Measurements from ENCODE around the gene TXNDC12. TPM values are rescaled to one million over a fixed set of nuclear protein-coding genes. Genes with fewer than 3 reads are reported as not detected.

Gene TXNDC12
- total and polyA plus RNA-seq, 2 donors (not counting 1 experiment from before 2014, with no cell fraction given) = 12.6 to 38.9 TPM

DNA sequence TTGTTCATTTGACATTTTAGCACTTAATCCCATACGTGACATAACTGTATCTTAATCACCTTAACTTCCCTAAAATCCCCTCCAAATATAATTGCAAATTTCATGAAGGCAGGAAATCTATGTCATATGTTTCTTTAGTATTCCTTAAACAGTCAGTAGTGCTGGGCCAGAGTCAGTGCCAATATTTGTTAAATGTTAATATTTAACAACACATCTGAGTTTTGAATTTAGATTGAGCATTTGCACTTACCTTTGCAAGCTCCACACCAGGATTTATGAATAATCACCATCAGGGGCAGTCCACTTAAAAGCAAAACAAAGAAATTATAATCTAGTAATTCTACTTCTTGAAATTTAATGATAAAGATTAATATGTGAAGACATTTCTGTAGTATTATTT lies 26.7 kb downstream of the TXNDC12 start:
- intact Hi-C loops (cut with micrococcal nuclease) = no loop called here
- no peaks in the 10 kb centered on the region for H3K9me3 Mint-ChIP-seq (ENCODE audit: insufficient read depth)
- POLR2A ChIA-PET = no interaction called here
- CTCF ChIA-PET = no interaction called here
- no CpG with 5 or more reads among the region's 1 CpG for WGBS (ENCODE audit: insufficient coverage)
- Histone ChIP-seq H3K9me3 (ENCODE audit: control extremely low read depth in 1 of 3, control insufficient read depth in 2 of 3, insufficient read depth in 1 of 3, low read length in 2 of 3) (no peaks in the 10 kb centered on the region), H3K27ac (ENCODE audit: low read length in 2 of 2) (no peak overlapping the region), H3K27me3 (replicated peaks in 1 of 4; ENCODE audit: control extremely low read depth in 1 of 4, control insufficient read depth in 3 of 4, insufficient read depth in 4 of 4, low read length in 3 of 4) (no peaks in the 10 kb centered on the region), H3K79me2 (ENCODE audit: control insufficient read depth, insufficient read depth, low read length) (peaks cover 23% of the 10 kb centered on the region), H3K36me3 (replicated peaks in 1 of 2; ENCODE audit: control extremely low read depth in 1 of 2, control insufficient read depth in 1 of 2, extremely low read depth in 1 of 2, insufficient read depth in 2 of 2, low read length in 1 of 2) (peaks cover 12 to 30% of the 10 kb centered on the region in 2 experiments), H4K20me1 (ENCODE audit: control insufficient read depth, insufficient read depth, low read length, poor library complexity, severe bottlenecking) (peaks cover 26% of the 10 kb centered on the region), H3K4me3 (ENCODE audit: control extremely low read depth in 1 of 5, extremely low read depth in 1 of 5, insufficient read depth in 1 of 5, low read depth in 2 of 5, low read length in 4 of 5) (no peak overlapping the region), H3K9ac (ENCODE audit: low read length) (no peak overlapping the region), H2AFZ (ENCODE audit: insufficient read depth, low read depth, low read length, poor library complexity, severe bottlenecking) (no peak overlapping the region), H3K4me1 (ENCODE audit: control insufficient read depth in 2 of 2, insufficient read depth in 2 of 2, low read length in 2 of 2) (peaks cover 16 to 17% of the 10 kb centered on the region in 2 donors), H3K4me2 (replicated peaks; ENCODE audit: low read depth, low read length, poor library complexity, severe bottlenecking) (no peak overlapping the region)
- H3K27me3 Mint-ChIP-seq = no peaks in the 10 kb centered on the region
- peaks cover 25% of the 10 kb centered on the region for H3K4me1 Mint-ChIP-seq
- TF ChIP-seq EZH2 (IDR thresholded peaks at IDR 0.05; ENCODE audit: borderline replicate concordance, insufficient read depth, low read depth, low read length, poor library complexity, severe bottlenecking) = no peak
- ATAC-seq (ENCODE audit: low read depth) (no peak), DNase-seq (no peak)
- H3K4me3 Mint-ChIP-seq = no peak overlapping the region
- no peak overlapping the region for H3K27ac Mint-ChIP-seq

DNA sequence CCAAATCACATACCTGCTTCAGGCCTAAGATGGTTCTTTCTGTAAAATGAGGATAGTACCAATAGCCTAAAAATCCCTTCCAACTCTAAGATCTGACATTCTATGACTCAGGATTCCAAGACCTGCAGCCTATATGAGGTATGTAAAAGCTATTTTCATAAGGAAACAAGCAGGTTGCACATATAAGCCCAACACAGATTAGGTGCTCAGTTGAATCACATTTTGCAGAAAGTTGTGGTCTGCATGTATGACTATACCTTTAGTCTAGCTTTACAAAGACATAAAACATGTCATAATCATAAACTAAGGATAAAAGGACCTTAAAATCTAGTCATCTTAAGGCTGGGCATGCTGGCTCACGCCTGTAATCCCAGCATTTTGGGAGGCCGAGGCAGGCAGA lies 28.7 kb downstream of the TXNDC12 start:
- no peak for TF ChIP-seq EZH2 (IDR thresholded peaks at IDR 0.05; ENCODE audit: borderline replicate concordance, insufficient read depth, low read depth, low read length, poor library complexity, severe bottlenecking)
- TF ChIP-seq, protein P1, sequence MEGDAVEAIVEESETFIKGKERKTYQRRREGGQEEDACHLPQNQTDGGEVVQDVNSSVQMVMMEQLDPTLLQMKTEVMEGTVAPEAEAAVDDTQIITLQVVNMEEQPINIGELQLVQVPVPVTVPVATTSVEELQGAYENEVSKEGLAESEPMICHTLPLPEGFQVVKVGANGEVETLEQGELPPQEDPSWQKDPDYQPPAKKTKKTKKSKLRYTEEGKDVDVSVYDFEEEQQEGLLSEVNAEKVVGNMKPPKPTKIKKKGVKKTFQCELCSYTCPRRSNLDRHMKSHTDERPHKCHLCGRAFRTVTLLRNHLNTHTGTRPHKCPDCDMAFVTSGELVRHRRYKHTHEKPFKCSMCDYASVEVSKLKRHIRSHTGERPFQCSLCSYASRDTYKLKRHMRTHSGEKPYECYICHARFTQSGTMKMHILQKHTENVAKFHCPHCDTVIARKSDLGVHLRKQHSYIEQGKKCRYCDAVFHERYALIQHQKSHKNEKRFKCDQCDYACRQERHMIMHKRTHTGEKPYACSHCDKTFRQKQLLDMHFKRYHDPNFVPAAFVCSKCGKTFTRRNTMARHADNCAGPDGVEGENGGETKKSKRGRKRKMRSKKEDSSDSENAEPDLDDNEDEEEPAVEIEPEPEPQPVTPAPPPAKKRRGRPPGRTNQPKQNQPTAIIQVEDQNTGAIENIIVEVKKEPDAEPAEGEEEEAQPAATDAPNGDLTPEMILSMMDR (IDR thresholded peaks at IDR 0.05) = no peak
- peaks cover 8% of the 10 kb centered on the region for H4K20me1 ChIP-seq (ENCODE audit: control insufficient read depth, insufficient read depth, low read length, poor library complexity, severe bottlenecking)
- H3K4me2 ChIP-seq (replicated peaks; ENCODE audit: low read depth, low read length, poor library complexity, severe bottlenecking) = no peak overlapping the region
- ChIA-PET POLR2A (no interaction called here), CTCF (no interaction called here)
- H3K9me3 Mint-ChIP-seq (ENCODE audit: insufficient read depth) = no peaks in the 10 kb centered on the region
- no peak overlapping the region for H2AFZ ChIP-seq (ENCODE audit: insufficient read depth, low read depth, low read length, poor library complexity, severe bottlenecking)
- no peak overlapping the region for H3K27ac Mint-ChIP-seq
- H3K4me1 Mint-ChIP-seq = peaks cover 8% of the 10 kb centered on the region
- no peak overlapping the region for H3K4me3 ChIP-seq (ENCODE audit: control extremely low read depth in 1 of 5, extremely low read depth in 1 of 5, insufficient read depth in 1 of 5, low read depth in 2 of 5, low read length in 4 of 5)
- DNase-seq = no peak
- peaks cover 22 to 46% of the 10 kb centered on the region in 2 experiments for H3K36me3 ChIP-seq (replicated peaks in 1 of 2; ENCODE audit: control extremely low read depth in 1 of 2, control insufficient read depth in 1 of 2, extremely low read depth in 1 of 2, insufficient read depth in 2 of 2, low read length in 1 of 2)
- H3K4me3 Mint-ChIP-seq = no peak overlapping the region
- intact Hi-C loops (cut with micrococcal nuclease) = no loop called here
- H3K27me3 ChIP-seq (replicated peaks in 1 of 4; ENCODE audit: control extremely low read depth in 1 of 4, control insufficient read depth in 3 of 4, insufficient read depth in 4 of 4, low read length in 3 of 4) = no peaks in the 10 kb centered on the region
- H3K4me1 ChIP-seq (ENCODE audit: control insufficient read depth in 2 of 2, insufficient read depth in 2 of 2, low read length in 2 of 2) = peaks cover under 1 to 2% of the 10 kb centered on the region in 2 donors
- no peak overlapping the region for H3K9ac ChIP-seq (ENCODE audit: low read length)
- H3K27ac ChIP-seq (ENCODE audit: low read length in 2 of 2) = no peak overlapping the region
- H3K9me3 ChIP-seq (ENCODE audit: control extremely low read depth in 1 of 3, control insufficient read depth in 2 of 3, insufficient read depth in 1 of 3, low read length in 2 of 3) = no peaks in the 10 kb centered on the region
- no peaks in the 10 kb centered on the region for H3K27me3 Mint-ChIP-seq
- WGBS (ENCODE audit: insufficient coverage) = 100% methylated on average over 2 of the region's 2 CpGs
- H3K79me2 ChIP-seq (ENCODE audit: control insufficient read depth, insufficient read depth, low read length) = peaks cover 4% of the 10 kb centered on the region
- no peak for ATAC-seq (ENCODE audit: low read depth)

Measured in B cell (primary cell).